ENCODE data around the gene CEP68. TPM values are rescaled to one million over a fixed set of nuclear protein-coding genes. Genes with fewer than 3 reads are reported as not detected.

The CEP68 gene
- total and polyA plus RNA-seq, 11 donors = 6.5 to 26.8 (median 16.4) TPM

- peaks cover 0 to 100% (median 89%) of the 10 kb centered on the region in 9 donors for H3K36me3 ChIP-seq
- no peaks in the 10 kb centered on the region for H3K27me3 ChIP-seq
- 64 to 88% (median 80%) methylated on average over 1 of the region's 1 CpG for WGBS, 4 donors
- H3K27ac ChIP-seq = no peak overlapping the region
- peaks cover 0 to 36% (median 2%) of the 10 kb centered on the region in 12 donors for H3K4me1 ChIP-seq
- intact Hi-C loops (cut with DNase I) = no loop called here
- DNase-seq = no peak
- no peak for ATAC-seq
- H3K4me3 ChIP-seq = no peak overlapping the region
- TF ChIP-seq CTCF (IDR thresholded peaks at IDR 0.05) = no peak
- TF ChIP-seq POLR2A (IDR thresholded peaks at IDR 0.05) = no peak
- H3K9me3 ChIP-seq = no peaks in the 10 kb centered on the region
These were observed 40.7 kb downstream of the CEP68 start for GRCh38 chr2:65096948-65097347.

- Histone ChIP-seq H3K4me1 (peaks cover 0 to 36% (median 5%) of the 10 kb centered on the region in 12 donors), H3K4me3 (no peak overlapping the region), H3K36me3 (peaks cover 0 to 100% (median 89%) of the 10 kb centered on the region in 9 donors), H3K9me3 (no peaks in the 10 kb centered on the region), H3K27ac (no peak overlapping the region), H3K27me3 (no peaks in the 10 kb centered on the region)
- WGBS, 4 donors = 48 to 58% (median 56%) methylated on average over 1 of the region's 1 CpG
- ATAC-seq (no peak), DNase-seq (no peak)
- intact Hi-C loops (cut with DNase I) = no loop called here
- TF ChIP-seq CTCF (IDR thresholded peaks at IDR 0.05) (no peak), POLR2A (IDR thresholded peaks at IDR 0.05) (no peak)
These were observed 41.6 kb downstream of the CEP68 start for GRCh38 chr2:65097844-65098243.

- Histone ChIP-seq H3K4me1 (peaks cover 0 to 36% (median 10%) of the 10 kb centered on the region in 12 donors), H3K36me3 (peaks cover 0 to 100% (median 89%) of the 10 kb centered on the region in 9 donors), H3K27ac (no peak overlapping the region), H3K4me3 (no peak overlapping the region), H3K27me3 (no peaks in the 10 kb centered on the region), H3K9me3 (no peaks in the 10 kb centered on the region)
- ATAC-seq = no peak
- DNase-seq = no peak
- intact Hi-C loops (cut with DNase I) = no loop called here
- no peak for TF ChIP-seq CTCF (IDR thresholded peaks at IDR 0.05)
- no peak for TF ChIP-seq POLR2A (IDR thresholded peaks at IDR 0.05)
- WGBS, 4 donors = 82 to 87% (median 84%) methylated on average over 5 of the region's 5 CpGs
These were observed 42.5 kb downstream of the CEP68 start for GRCh38 chr2:65098741-65099140.

GRCh38 chr2:65101071-65101470 is 44.9 kb downstream of the CEP68 start:
- Histone ChIP-seq H3K9me3 (no peaks in the 10 kb centered on the region), H3K36me3 (peaks cover 0 to 87% (median 76%) of the 10 kb centered on the region in 9 donors), H3K4me1 (peaks cover 0 to 41% (median 11%) of the 10 kb centered on the region in 12 donors), H3K27ac (no peak overlapping the region), H3K4me3 (no peak overlapping the region), H3K27me3 (no peaks in the 10 kb centered on the region)
- no peak for DNase-seq
- 46 to 54% (median 51%) methylated on average over 3 of the region's 3 CpGs for WGBS, 4 donors
- TF ChIP-seq CTCF (IDR thresholded peaks at IDR 0.05) (no peak), POLR2A (IDR thresholded peaks at IDR 0.05) (no peak)
- intact Hi-C loops (cut with DNase I) = no loop called here
- ATAC-seq = peak in 2 of 4 donors; percentile 28 to 48

All from heart left ventricle (tissue), 16 donors.